Measurements from ENCODE around the gene ADGRV1. TPM values are rescaled to one million over a fixed set of nuclear protein-coding genes. Genes with fewer than 3 reads are reported as not detected.

Gene ADGRV1
- total and polyA plus RNA-seq, 12 donors = 0.03 to 1.4 (median 0.44) TPM; not detected in 6

DNA sequence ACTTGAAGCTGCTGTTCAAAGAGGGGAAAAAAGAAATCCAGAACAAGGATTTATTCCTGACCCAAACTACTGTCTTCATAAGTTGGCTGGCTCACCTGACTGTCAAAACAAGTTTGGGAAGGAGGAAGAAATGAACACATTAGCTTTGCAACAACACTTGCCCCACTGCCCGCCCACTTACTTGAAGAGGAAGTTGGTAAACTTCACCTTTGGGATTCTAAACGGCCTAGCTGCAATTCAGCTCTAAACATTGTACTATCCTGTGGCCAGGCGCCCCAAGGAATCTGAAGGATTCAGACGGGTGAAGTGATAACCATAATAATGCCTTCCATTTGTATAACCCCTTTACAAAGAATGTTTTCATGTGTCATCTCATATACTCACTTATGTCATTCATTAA is 625.1 kb downstream of the ADGRV1 start:
- intact Hi-C loops (cut with DNase I) = no loop called here
- WGBS, 2 donors = 72 to 73% methylated on average over 4 of the region's 4 CpGs
- peak in 1 of 2 donors; percentile 11 for DNase-seq

DNA sequence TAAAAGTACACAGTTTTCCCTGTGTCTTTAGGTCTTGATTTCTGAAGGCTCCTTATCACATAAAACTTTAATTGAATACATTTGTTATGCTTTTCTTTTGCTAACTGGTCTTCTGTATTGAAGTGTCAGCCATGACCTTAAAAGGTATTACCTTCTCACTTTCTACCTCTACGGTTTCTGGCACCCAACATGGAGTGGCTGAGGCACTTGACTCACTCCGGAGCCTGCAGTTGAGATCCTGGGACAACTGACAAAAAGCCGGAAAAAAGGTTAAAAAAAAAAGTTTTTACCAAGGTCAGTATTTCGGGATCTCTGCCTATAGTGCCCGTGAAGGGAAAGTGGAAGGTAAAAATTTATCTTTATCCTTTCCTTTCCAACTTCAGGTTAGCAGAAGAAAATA is 627.5 kb downstream of the ADGRV1 start:
- Histone ChIP-seq H3K4me3 (no peak overlapping the region), H3K36me3 (no peaks in the 10 kb centered on the region), H3K4me1 (peaks cover 0 to 52% (median 6%) of the 10 kb centered on the region in 9 donors), H3K27ac (no peak overlapping the region), H3K27me3 (no peaks in the 10 kb centered on the region), H3K9me3 (no peaks in the 10 kb centered on the region)
- TF ChIP-seq, protein P1, sequence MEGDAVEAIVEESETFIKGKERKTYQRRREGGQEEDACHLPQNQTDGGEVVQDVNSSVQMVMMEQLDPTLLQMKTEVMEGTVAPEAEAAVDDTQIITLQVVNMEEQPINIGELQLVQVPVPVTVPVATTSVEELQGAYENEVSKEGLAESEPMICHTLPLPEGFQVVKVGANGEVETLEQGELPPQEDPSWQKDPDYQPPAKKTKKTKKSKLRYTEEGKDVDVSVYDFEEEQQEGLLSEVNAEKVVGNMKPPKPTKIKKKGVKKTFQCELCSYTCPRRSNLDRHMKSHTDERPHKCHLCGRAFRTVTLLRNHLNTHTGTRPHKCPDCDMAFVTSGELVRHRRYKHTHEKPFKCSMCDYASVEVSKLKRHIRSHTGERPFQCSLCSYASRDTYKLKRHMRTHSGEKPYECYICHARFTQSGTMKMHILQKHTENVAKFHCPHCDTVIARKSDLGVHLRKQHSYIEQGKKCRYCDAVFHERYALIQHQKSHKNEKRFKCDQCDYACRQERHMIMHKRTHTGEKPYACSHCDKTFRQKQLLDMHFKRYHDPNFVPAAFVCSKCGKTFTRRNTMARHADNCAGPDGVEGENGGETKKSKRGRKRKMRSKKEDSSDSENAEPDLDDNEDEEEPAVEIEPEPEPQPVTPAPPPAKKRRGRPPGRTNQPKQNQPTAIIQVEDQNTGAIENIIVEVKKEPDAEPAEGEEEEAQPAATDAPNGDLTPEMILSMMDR (IDR thresholded peaks at IDR 0.05) = no peak
- 90 to 96% methylated on average over 5 of the region's 5 CpGs for WGBS, 2 donors
- intact Hi-C loops (cut with DNase I) = no loop called here
- no peak for DNase-seq
- ATAC-seq = no peak

More for the DNA sequence above, 625.1 kb downstream of the ADGRV1 start:
- no peaks in the 10 kb centered on the region for H3K36me3 ChIP-seq
- TF ChIP-seq, protein P1 (IDR thresholded peaks at IDR 0.05) = no peak
- H3K27ac ChIP-seq = peak overlapping the region in 4 of 10 donors; percentile 17 to 84 (median 36)
- H3K4me1 ChIP-seq = peaks cover 0 to 40% (median 0%) of the 10 kb centered on the region in 9 donors
- no peak overlapping the region for H3K4me3 ChIP-seq
- H3K27me3 ChIP-seq = no peaks in the 10 kb centered on the region
- no peak for ATAC-seq
- H3K9me3 ChIP-seq = no peaks in the 10 kb centered on the region

DNA sequence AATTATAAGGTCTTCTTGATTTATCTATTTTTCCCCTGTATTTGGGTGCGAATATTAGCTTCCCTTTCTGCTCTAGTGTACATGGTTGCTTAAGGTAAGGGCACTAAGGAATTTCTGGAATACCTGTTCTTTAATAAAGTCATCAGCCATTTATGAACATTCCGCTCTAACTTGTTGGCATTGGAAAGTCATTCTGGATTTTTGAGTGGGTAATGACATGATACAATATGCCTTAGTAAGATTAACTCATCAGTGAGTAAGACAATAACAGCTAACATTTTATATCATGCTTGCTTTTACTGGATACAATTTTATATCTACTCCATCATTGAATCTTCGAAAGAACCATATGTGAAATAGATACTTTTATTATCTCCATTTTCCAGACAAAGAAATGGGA is 628.4 kb downstream of the ADGRV1 start:
- Histone ChIP-seq H3K9me3 (no peaks in the 10 kb centered on the region), H3K4me3 (no peak overlapping the region), H3K27ac (no peak overlapping the region), H3K4me1 (peaks cover 0 to 48% (median 6%) of the 10 kb centered on the region in 9 donors), H3K27me3 (no peaks in the 10 kb centered on the region), H3K36me3 (no peaks in the 10 kb centered on the region)
- DNase-seq (no peak), ATAC-seq (no peak)
- TF ChIP-seq, protein P1 (IDR thresholded peaks at IDR 0.05) = no peak
- intact Hi-C loops (cut with DNase I) = no loop called here
- 95 to 98% methylated on average over 3 of the region's 3 CpGs for WGBS, 2 donors

DNA sequence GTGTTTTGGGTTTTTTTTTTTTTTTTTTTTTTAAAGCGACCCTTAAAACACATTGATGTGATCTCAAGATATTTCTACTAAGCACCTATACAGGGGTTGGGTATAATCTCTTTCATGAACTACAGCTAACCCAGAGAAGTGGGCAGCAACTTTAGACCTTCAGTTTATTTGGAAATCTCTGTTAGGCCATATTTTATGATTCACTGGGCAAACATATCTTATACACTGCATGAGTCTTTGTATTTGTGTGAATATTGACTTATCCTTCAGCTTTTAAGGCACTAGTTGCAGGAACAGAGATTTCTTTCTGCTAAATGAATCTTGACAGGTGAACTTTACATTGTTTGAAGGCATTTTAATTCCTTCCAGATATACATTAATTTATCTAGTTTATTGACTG is 630.2 kb downstream of the ADGRV1 start:
- H3K27me3 ChIP-seq = no peaks in the 10 kb centered on the region
- H3K36me3 ChIP-seq = no peaks in the 10 kb centered on the region
- DNase-seq = no peak
- WGBS, 2 donors = 100% methylated on average over 1 of the region's 1 CpG
- TF ChIP-seq, protein P1 (IDR thresholded peaks at IDR 0.05) = no peak
- H3K27ac ChIP-seq = no peak overlapping the region
- H3K9me3 ChIP-seq = no peaks in the 10 kb centered on the region
- no peak for ATAC-seq
- intact Hi-C loops (cut with DNase I) = no loop called here
- H3K4me1 ChIP-seq = peaks cover 0 to 33% (median 6%) of the 10 kb centered on the region in 9 donors
- H3K4me3 ChIP-seq = no peak overlapping the region

Data from heart right ventricle (tissue), 16 donors.